Thoracic aorta (tissue), 2 donors: ENCODE measurements around the gene PLA2G2A. TPM values are rescaled to one million over a fixed set of nuclear protein-coding genes. Genes with fewer than 3 reads are reported as not detected.

ENCODE experiments used
- ATAC-seq: fragments of 150-250 bp; one replicate; pipeline ENCODE4 v1.8.0; 2017; ENCODE audit warnings: low read depth; ENCODE audit not compliant: insufficient number of reproducible peaks, low FRiP score
- DNase-seq: peaks from one replicate; pipeline ENCODE4 v3.0.0-alpha.2; 2020; ENCODE audit warnings: low spot score
- H3K27ac ChIP-seq, 2 donors: fragments of 200-600 bp; sonication (generic); 1 replicate in 1 of 2; 2 replicates in 1 of 2; pipeline ENCODE4 v1.5.1; 2016; ENCODE audit warnings: mild to moderate bottlenecking in 2 of 2, moderate library complexity in 2 of 2
- H3K27me3 ChIP-seq: fragments of 200-600 bp; sonication (generic); replicated peaks from 2 replicates; pipeline ENCODE4 v1.6.0; 2016; ENCODE audit warnings: mild to moderate bottlenecking; ENCODE audit not compliant: insufficient read depth
- H3K36me3 ChIP-seq: fragments of 200-600 bp; sonication (generic); one replicate; pipeline ENCODE4 v1.5.1; 2016
- H3K4me1 ChIP-seq, 2 donors: fragments of 200-600 bp; sonication (generic); 1 replicate in 1 of 2; 2 replicates in 1 of 2; pipeline versions ENCODE4 v1.5.1 to v1.6.0; 2016; ENCODE audit warnings: low read depth in 2 of 2, mild to moderate bottlenecking in 1 of 2; ENCODE audit not compliant: control insufficient read depth in 1 of 2
- H3K4me3 ChIP-seq: fragments of 200-600 bp; sonication (generic); 2 replicates; pipeline ENCODE4 v1.5.1; 2016; ENCODE audit warnings: mild to moderate bottlenecking
- H3K9me3 ChIP-seq: fragments of 200-600 bp; sonication (generic); 2 replicates; pipeline ENCODE4 v1.5.1; 2016
- total RNA-seq, 2 donors: library from RNA; depleted of rRNA; stranded (reverse); fragments of >200 nt; gene quantifications; one replicate each; pipeline versions ENCODE4 v1.1.0 to v1.2.3, GENCODE V29; 2016
- TF ChIP-seq, protein P1 (sequence below): fragments of 200-600 bp; sonication (generic); IDR thresholded peaks from one replicate; pipeline ENCODE4 v1.5.1; 2019; ENCODE audit warnings: antibody characterized with exemption

PLA2G2A gene
- total RNA-seq, 2 donors from 2014 or later, result 65.1 to 200 TPM

DNA sequence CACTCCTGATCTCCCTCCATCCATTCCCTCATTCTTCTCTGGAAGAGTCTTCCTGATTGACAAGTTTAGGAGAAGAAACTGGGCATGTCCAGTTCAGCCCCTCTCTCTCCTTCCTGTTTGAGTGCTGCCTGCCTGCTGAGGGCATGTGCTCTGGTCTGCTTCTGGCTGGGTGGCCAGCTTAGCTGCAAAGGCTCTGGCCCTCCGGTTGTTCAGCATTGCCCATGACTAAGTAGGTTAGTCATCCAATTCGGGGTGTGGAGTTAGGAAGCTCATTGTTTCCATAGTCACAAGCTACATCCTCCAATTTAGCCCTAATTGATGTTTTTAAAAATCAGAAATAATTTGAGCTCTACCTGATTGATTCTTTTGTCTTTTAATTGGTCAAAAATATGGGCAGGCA is 30.4 kb downstream of the PLA2G2A start:
- Histone ChIP-seq H3K36me3 (no peaks in the 10 kb centered on the region), H3K27me3 (no peaks in the 10 kb centered on the region), H3K4me3 (no peak overlapping the region), H3K27ac (no peak overlapping the region), H3K9me3 (no peaks in the 10 kb centered on the region), H3K4me1 (no peaks in the 10 kb centered on the region)
- ATAC-seq (no peak), DNase-seq (no peak)
- TF ChIP-seq, protein P1, sequence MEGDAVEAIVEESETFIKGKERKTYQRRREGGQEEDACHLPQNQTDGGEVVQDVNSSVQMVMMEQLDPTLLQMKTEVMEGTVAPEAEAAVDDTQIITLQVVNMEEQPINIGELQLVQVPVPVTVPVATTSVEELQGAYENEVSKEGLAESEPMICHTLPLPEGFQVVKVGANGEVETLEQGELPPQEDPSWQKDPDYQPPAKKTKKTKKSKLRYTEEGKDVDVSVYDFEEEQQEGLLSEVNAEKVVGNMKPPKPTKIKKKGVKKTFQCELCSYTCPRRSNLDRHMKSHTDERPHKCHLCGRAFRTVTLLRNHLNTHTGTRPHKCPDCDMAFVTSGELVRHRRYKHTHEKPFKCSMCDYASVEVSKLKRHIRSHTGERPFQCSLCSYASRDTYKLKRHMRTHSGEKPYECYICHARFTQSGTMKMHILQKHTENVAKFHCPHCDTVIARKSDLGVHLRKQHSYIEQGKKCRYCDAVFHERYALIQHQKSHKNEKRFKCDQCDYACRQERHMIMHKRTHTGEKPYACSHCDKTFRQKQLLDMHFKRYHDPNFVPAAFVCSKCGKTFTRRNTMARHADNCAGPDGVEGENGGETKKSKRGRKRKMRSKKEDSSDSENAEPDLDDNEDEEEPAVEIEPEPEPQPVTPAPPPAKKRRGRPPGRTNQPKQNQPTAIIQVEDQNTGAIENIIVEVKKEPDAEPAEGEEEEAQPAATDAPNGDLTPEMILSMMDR, result no peak

DNA sequence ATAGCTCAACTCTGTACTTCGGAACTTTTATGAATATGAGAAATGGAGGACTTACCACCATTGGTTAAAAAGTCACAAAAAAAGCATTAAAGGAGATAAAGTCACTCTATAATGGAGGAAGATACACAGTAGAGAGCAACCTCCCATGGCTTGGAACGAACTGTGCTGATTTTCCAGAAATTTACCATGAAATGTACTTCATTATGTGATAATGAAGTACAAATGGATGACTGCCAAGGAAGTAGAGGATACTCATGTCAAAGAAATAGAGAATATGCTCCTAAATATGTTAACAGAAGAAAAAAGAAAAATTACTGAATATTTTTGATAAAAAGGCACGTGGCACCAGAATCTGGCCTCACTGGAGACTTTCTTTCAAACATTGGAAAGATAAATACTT is 32.4 kb downstream of the PLA2G2A start:
- no peaks in the 10 kb centered on the region for H3K36me3 ChIP-seq
- no peak overlapping the region for H3K27ac ChIP-seq
- H3K9me3 ChIP-seq, result no peaks in the 10 kb centered on the region
- TF ChIP-seq, protein P1, result no peak
- DNase-seq (no peak), ATAC-seq (no peak)
- H3K4me1 ChIP-seq, result no peaks in the 10 kb centered on the region
- no peaks in the 10 kb centered on the region for H3K27me3 ChIP-seq
- H3K4me3 ChIP-seq, result no peak overlapping the region

DNA sequence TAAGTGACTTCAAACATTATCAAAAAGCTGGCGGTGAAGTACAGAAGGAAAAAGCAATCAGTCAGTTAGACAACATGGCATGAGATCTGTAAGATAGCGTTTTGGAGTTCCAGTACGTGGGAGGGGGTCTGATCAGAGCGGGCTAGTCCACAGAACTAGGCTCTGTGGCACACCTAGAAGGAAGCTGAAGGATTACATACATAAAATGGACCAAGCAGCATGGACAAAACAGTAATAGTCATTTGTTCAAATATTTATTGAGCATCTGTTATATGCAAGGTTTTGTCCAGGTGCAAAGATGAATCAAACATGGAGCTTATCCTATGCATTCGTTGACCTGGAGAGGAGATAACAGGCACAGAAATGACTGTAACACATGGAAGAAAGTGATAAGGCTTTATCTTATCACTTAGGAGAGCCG is 33.1 kb downstream of the PLA2G2A start:
- Histone ChIP-seq H3K36me3 (no peaks in the 10 kb centered on the region), H3K9me3 (no peaks in the 10 kb centered on the region), H3K4me3 (no peak overlapping the region), H3K27ac (no peak overlapping the region), H3K4me1 (no peaks in the 10 kb centered on the region), H3K27me3 (no peaks in the 10 kb centered on the region)
- TF ChIP-seq, protein P1, result no peak
- ATAC-seq (no peak), DNase-seq (no peak)

DNA sequence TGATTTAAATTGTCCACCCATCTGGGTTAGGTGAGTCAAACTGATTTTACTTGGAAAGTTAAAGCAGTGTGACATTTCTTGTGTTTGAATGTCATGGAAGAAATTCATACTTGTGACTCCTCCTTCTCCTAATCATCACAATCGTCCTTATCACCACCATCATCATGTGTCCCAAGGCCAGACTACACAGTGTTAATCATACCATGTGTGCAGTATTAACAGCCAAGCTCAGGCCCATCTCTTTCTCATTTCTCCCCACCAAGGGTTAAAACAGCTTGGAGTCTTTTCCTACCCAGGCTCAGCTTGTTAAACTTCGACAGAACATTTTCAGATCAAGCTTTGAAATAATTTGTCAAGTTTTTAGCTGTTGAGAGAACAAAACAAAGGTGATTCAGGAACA is 33.5 kb downstream of the PLA2G2A start:
- H3K9me3 ChIP-seq, result no peaks in the 10 kb centered on the region

DNA sequence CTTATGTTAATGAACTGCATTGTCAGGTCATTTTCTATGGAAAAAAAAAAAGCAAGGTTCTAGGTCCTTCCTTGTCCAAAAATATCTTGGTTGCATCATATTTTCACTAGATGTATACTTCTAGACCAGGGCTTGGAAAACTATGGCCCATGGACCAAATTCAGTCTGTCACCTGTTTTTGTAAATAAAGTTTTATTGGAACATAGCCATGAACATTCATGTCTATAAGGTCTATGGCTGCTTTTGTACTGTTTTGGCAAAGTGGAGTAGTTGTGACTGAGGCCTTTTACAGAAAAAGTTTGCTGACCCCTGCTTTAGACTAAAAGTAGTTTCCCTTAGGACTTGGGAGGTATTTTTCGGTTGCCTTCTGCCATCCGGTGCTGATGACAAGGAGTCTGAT is 36.8 kb downstream of the PLA2G2A start:
- H3K36me3 ChIP-seq, result no peaks in the 10 kb centered on the region
- no peak for ATAC-seq
- H3K27me3 ChIP-seq, result no peaks in the 10 kb centered on the region
- H3K9me3 ChIP-seq, result no peaks in the 10 kb centered on the region
- no peak overlapping the region for H3K27ac ChIP-seq
- DNase-seq, result no peak
- no peak overlapping the region for H3K4me3 ChIP-seq
- TF ChIP-seq, protein P1, result no peak
- no peaks in the 10 kb centered on the region for H3K4me1 ChIP-seq

More for the DNA sequence above, 33.5 kb downstream of the PLA2G2A start:
- Histone ChIP-seq H3K27ac (no peak overlapping the region), H3K36me3 (no peaks in the 10 kb centered on the region), H3K4me3 (no peak overlapping the region), H3K27me3 (no peaks in the 10 kb centered on the region), H3K4me1 (no peaks in the 10 kb centered on the region)
- TF ChIP-seq, protein P1, result no peak
- ATAC-seq (no peak), DNase-seq (no peak)
